Upper lobe of left lung (tissue), 4 donors: ENCODE results near the gene KSR2.

Source experiments
- CTCF ChIP-seq, 6 experiments: fragments of 450-650 bp in 4 of 6; fragments of 200-600 bp in 2 of 6; sonication (generic) in 2 of 6; IDR thresholded peaks; one replicate each; pipeline ENCODE4 v1.5.1; 2016 to 2019; ENCODE audit warnings: antibody characterized with exemption in 6 of 6
- EP300 ChIP-seq, 4 donors: sonication (generic); formaldehyde crosslinking; IDR thresholded peaks; one replicate each; pipeline ENCODE4 v1.5.1; 2017; ENCODE audit warnings: antibody characterized with exemption in 4 of 4, control low read depth in 2 of 4
- POLR2AphosphoS5 ChIP-seq, 2 donors: sonication (generic); formaldehyde crosslinking; IDR thresholded peaks; one replicate each; pipeline ENCODE4 v1.5.1; 2017; ENCODE audit warnings: antibody characterized with exemption in 2 of 2

- TF ChIP-seq CTCF (IDR thresholded peaks at IDR 0.05) (no peak), EP300 (IDR thresholded peaks at IDR 0.05) (no peak), POLR2AphosphoS5 (IDR thresholded peaks at IDR 0.05) (no peak)
These were observed 177.8 kb downstream of the KSR2 start for GRCh38 chr12:117790948-117791347.
